Uterus (tissue), 2 donors: ENCODE results near the gene SLC25A1.

Experiments
- CTCF ChIP-seq, 4 experiments: fragments of 200-600 bp in 2 of 4; fragments of 450-650 bp in 2 of 4; sonication (generic) in 2 of 4; IDR thresholded peaks; one replicate each; pipeline ENCODE4 v1.5.1; 2016 to 2019; ENCODE audit warnings: antibody characterized with exemption in 4 of 4, mild to moderate bottlenecking in 2 of 4, moderate library complexity in 1 of 4
- POLR2A ChIP-seq, 2 donors: fragments of 450-650 bp; IDR thresholded peaks; one replicate each; pipeline ENCODE4 v1.6.1; 2016; ENCODE audit warnings: antibody characterized with exemption in 2 of 2, mild to moderate bottlenecking in 1 of 2, moderate library complexity in 1 of 2

- TF ChIP-seq CTCF (IDR thresholded peaks at IDR 0.05) = no peak
- no peak for TF ChIP-seq POLR2A (IDR thresholded peaks at IDR 0.05)
Measured at GRCh38 chr22:19184276-19184997, 5.9 kb upstream of the SLC25A1 start.
